ENCODE data around the gene SLC30A4.

SLC30A4 gene

DNA sequence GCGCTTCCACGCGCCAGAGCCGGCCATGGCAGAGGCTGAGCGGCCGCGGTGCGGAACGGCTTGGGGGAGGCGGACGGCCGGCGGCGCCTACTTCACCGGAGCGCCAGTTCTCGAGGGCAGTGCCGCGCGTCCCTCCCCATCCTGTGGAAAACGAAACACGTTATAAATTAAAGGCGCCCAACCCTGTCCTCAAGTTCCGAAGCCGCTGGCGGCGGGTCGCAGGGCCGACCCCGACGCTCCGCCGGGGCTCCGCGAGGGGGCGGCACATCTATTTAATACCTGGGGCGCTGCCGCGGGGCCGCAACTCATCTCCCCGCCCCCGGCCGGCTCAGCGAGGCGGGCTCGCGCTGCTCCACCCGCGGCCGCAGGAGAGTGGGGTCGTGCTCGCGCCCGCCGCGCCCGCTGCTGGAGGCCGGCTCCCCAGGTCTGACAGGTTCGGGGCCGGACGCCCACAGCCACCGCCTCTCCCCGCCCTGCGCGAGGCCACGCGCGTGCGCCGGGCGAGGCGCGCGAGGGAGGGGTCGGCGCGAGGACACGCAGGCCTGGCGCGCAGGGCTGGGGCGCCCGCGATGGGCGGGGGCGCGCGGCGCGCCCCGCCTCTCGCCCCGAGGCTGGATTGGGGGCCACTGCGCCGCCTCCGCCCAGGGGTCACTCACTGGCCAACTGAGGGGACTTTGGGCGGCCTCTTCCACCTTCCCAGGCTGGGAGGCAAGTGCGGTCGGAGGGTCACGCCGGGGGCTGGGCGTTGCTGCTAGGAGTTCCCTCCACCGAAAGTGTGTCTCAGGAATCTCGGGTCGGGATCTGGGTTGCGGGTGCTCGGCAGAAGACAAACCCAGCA is at the start of gene SLC30A4:
TSS of gene SLC30A4 (minus strand) at position 428 of the 838 bp plus-strand sequence. CDS start at position 27, 401 bp downstream.
- TF ChIP-seq, protein P1, sequence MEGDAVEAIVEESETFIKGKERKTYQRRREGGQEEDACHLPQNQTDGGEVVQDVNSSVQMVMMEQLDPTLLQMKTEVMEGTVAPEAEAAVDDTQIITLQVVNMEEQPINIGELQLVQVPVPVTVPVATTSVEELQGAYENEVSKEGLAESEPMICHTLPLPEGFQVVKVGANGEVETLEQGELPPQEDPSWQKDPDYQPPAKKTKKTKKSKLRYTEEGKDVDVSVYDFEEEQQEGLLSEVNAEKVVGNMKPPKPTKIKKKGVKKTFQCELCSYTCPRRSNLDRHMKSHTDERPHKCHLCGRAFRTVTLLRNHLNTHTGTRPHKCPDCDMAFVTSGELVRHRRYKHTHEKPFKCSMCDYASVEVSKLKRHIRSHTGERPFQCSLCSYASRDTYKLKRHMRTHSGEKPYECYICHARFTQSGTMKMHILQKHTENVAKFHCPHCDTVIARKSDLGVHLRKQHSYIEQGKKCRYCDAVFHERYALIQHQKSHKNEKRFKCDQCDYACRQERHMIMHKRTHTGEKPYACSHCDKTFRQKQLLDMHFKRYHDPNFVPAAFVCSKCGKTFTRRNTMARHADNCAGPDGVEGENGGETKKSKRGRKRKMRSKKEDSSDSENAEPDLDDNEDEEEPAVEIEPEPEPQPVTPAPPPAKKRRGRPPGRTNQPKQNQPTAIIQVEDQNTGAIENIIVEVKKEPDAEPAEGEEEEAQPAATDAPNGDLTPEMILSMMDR (IDR thresholded peaks at IDR 0.05), result peak; percentile 31
- peaks cover 16% of the 10 kb centered on the region for H3K36me3 Mint-ChIP-seq (ENCODE audit: low read depth)
- H3K27me3 Mint-ChIP-seq (ENCODE audit: low read depth, poor library complexity), result peaks cover 78% of the 10 kb centered on the region
- H3K9me3 Mint-ChIP-seq, result no peaks in the 10 kb centered on the region
- H3K4me1 Mint-ChIP-seq, result peaks cover 25% of the 10 kb centered on the region
- DNase-seq, result peak; percentile 79
- peak within 1 kb of the TSS; percentile 53 for H3K27ac Mint-ChIP-seq
- H3K4me3 Mint-ChIP-seq, result peak within 1 kb of the TSS; percentile 91

- Mint-ChIP-seq H3K27me3 (ENCODE audit: low read depth, poor library complexity) (peaks cover 54% of the 10 kb centered on the region), H3K27ac (no peak overlapping the region), H3K4me3 (no peak overlapping the region), H3K36me3 (ENCODE audit: low read depth) (no peaks in the 10 kb centered on the region), H3K9me3 (no peaks in the 10 kb centered on the region), H3K4me1 (no peaks in the 10 kb centered on the region)
- DNase-seq, result no peak
- TF ChIP-seq, protein P1 (IDR thresholded peaks at IDR 0.05), result no peak
Observed at GRCh38 chr15:45555934-45556608, 33.5 kb upstream of the SLC30A4 start.

- no peak for DNase-seq
- H3K9me3 Mint-ChIP-seq, result no peaks in the 10 kb centered on the region
- peaks cover 7% of the 10 kb centered on the region for H3K4me1 Mint-ChIP-seq
- no peak overlapping the region for H3K27ac Mint-ChIP-seq
- no peak overlapping the region for H3K4me3 Mint-ChIP-seq
- TF ChIP-seq, protein P1 (IDR thresholded peaks at IDR 0.05), result no peak
- H3K27me3 Mint-ChIP-seq (ENCODE audit: low read depth, poor library complexity), result peaks cover 22% of the 10 kb centered on the region
- no peaks in the 10 kb centered on the region for H3K36me3 Mint-ChIP-seq (ENCODE audit: low read depth)
Observed at GRCh38 chr15:45551676-45552075, 29.1 kb upstream of the SLC30A4 start.

DNA sequence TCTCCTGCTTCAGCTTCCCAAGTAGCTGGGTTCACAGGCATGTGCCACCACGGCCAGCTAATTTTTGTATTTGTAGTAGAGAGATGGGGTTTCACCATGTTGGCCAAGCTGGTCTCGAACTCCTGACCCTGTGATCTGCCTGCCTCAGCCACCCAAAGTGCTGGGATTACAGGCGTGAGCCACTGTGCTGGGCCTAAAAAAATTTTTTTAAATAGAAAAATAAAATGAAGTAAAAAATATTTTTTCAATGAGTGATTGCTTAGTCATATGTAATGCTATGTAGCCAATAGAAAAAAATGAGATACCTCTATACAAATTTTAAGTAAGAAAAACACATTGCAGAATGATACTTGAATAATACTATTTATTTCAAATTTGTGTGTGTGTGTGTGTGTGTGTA is 27.9 kb upstream of the SLC30A4 start:
- Mint-ChIP-seq H3K27me3 (ENCODE audit: low read depth, poor library complexity) (peaks cover 10% of the 10 kb centered on the region), H3K4me1 (peaks cover 19% of the 10 kb centered on the region), H3K27ac (no peak overlapping the region), H3K36me3 (ENCODE audit: low read depth) (no peaks in the 10 kb centered on the region), H3K9me3 (no peaks in the 10 kb centered on the region), H3K4me3 (no peak overlapping the region)
- DNase-seq, result no peak
- TF ChIP-seq, protein P1 (IDR thresholded peaks at IDR 0.05), result no peak

GRCh38 chr15:45549541-45550220 is 27.1 kb upstream of the SLC30A4 start:
- no peak for DNase-seq
- no peaks in the 10 kb centered on the region for H3K36me3 Mint-ChIP-seq (ENCODE audit: low read depth)
- H3K27ac Mint-ChIP-seq, result no peak overlapping the region
- no peak overlapping the region for H3K4me3 Mint-ChIP-seq
- H3K27me3 Mint-ChIP-seq (ENCODE audit: low read depth, poor library complexity), result peaks cover 5% of the 10 kb centered on the region
- H3K9me3 Mint-ChIP-seq, result no peaks in the 10 kb centered on the region
- TF ChIP-seq, protein P1 (IDR thresholded peaks at IDR 0.05), result no peak
- H3K4me1 Mint-ChIP-seq, result peaks cover 20% of the 10 kb centered on the region

Measured in nephron progenitor cell (in vitro differentiated cells).